A673 (cell line): ENCODE results near the gene C20orf202. TPM values are rescaled to one million over a fixed set of nuclear protein-coding genes. Genes with fewer than 3 reads are reported as not detected.

Experiments used
- BruUV-seq: library from RNA; stranded (reverse); fragments of 400-500 nt; replicated peaks from 2 replicates; lab custom pipeline; 2021; lab: Mats Ljungman, UMichigan
- CTCF ChIA-PET: fragments of 300-600 bp; sonication (Branson Sonifier 250); formaldehyde crosslinking; loops from one replicate; lab custom pipeline; 2022; ENCODE audit warnings: antibody characterized with exemption; lab: Charles Lee
- POLR2A ChIA-PET: fragments of 300-600 bp; sonication (Branson Sonifier 250); formaldehyde crosslinking; loops from one replicate; lab custom pipeline; 2022; ENCODE audit warnings: antibody characterized with exemption; ENCODE audit not compliant: low non-redundant PET; lab: Charles Lee
- DNase-seq: peaks from one replicate; pipeline ENCODE4 v3.0.0-alpha.2; 2015; ENCODE audit warnings: low spot score
- H3K27ac ChIP-seq: fragments of 200-600 bp; sonication (generic); 2 replicates; pipeline ENCODE4 v1.5.1; 2016; ENCODE audit warnings: mixed run types, low read depth, mild to moderate bottlenecking, mixed read lengths, antibody characterized with exemption, low read length; ENCODE audit not compliant: poor library complexity, severe bottlenecking
- H3K27me3 ChIP-seq: fragments of 200-600 bp; sonication (generic); replicated peaks from 2 replicates; pipeline ENCODE4 v1.6.1; 2017; ENCODE audit warnings: mixed run types, low read depth, mild to moderate bottlenecking, mixed read lengths, antibody characterized with exemption, low read length; ENCODE audit not compliant: insufficient read depth, poor library complexity
- H3K36me3 ChIP-seq: fragments of 200-600 bp; sonication (generic); 2 replicates; pipeline ENCODE4 v1.6.1; 2016; ENCODE audit warnings: mixed run types, mild to moderate bottlenecking, mixed read lengths, antibody characterized with exemption, low read length; ENCODE audit not compliant: insufficient read depth, poor library complexity, severe bottlenecking
- H3K4me1 ChIP-seq: fragments of 200-600 bp; sonication (generic); 2 replicates; pipeline ENCODE4 v1.6.1; 2017; ENCODE audit warnings: mixed run types, mild to moderate bottlenecking, mixed read lengths, antibody characterized with exemption, low read length; ENCODE audit not compliant: insufficient read depth, poor library complexity, severe bottlenecking
- H3K4me3 ChIP-seq: fragments of 200-600 bp; sonication (generic); 2 replicates; pipeline ENCODE4 v1.5.1; 2016; ENCODE audit warnings: low read depth, mixed run types, mild to moderate bottlenecking, mixed read lengths, low read length; ENCODE audit not compliant: poor library complexity, severe bottlenecking
- H3K9me3 ChIP-seq: fragments of 200-600 bp; sonication (generic); 2 replicates; pipeline ENCODE4 v1.6.1; 2016; ENCODE audit warnings: mixed run types, low read depth, mild to moderate bottlenecking, mixed read lengths, antibody characterized with exemption, low read length; ENCODE audit not compliant: poor library complexity, severe bottlenecking
- EZH2 ChIP-seq: fragments of 200-600 bp; sonication (generic); IDR thresholded peaks from 2 replicates; pipeline ENCODE4 v1.6.1; 2017; ENCODE audit warnings: borderline replicate concordance, low read depth, mild to moderate bottlenecking, mixed read lengths, antibody characterized with exemption, low read length; ENCODE audit not compliant: poor library complexity, severe bottlenecking
- intact Hi-C: fragments of 100-400 bp; cut with micrococcal nuclease; formaldehyde crosslinking; loops from one replicate; pipeline ENCODE4 v1.10.0; 2022; ENCODE audit not compliant: unreplicated experiment
- total RNA-seq: library from RNA; stranded (reverse); gene quantifications from 2 replicates; pipeline ENCODE4 v1.2.3, GENCODE V29; 2021
- TF ChIP-seq, protein P1 (sequence below): fragments of 300-800, 200-600 bp; sonication (generic); conservative IDR thresholded peaks from 2 replicates; pipeline ENCODE4 v1.5.1; 2017; ENCODE audit warnings: low read depth, mild to moderate bottlenecking, antibody characterized with exemption, low read length, moderate library complexity, mixed read lengths

Gene C20orf202
- total RNA-seq, 1 experiment from 2014 or later: not detected

DNA sequence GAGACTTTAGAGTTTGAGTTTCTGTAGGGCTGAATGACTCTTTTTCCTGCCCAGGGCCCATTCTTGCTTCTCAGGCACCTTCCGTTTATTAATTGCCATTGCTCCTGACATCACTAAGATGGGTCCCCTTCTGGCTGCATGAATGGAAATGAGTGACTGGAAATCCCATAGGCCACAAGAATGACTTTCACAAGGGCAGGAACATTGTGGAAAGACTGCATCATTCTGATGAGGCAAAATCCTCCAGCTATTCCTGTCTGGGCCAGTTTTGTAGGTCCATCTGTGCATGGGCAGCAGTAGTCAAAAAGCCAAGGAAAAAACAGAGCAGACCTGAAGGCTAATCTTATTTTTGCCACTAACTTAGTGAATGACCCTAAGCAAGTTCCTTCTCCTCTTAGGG, 37.7 kb upstream of the C20orf202 start:
- Histone ChIP-seq H3K4me1 (no peaks in the 10 kb centered on the region), H3K27ac (no peak overlapping the region), H3K27me3 (no peaks in the 10 kb centered on the region), H3K4me3 (no peak overlapping the region), H3K9me3 (no peaks in the 10 kb centered on the region), H3K36me3 (peaks cover 33% of the 10 kb centered on the region)
- DNase-seq: no peak
- intact Hi-C loops: no loop called here
- POLR2A ChIA-PET: no interaction called here
- CTCF ChIA-PET: no interaction called here
- no TSS peak for BruUV-seq
- no peak for TF ChIP-seq EZH2
- TF ChIP-seq, protein P1, sequence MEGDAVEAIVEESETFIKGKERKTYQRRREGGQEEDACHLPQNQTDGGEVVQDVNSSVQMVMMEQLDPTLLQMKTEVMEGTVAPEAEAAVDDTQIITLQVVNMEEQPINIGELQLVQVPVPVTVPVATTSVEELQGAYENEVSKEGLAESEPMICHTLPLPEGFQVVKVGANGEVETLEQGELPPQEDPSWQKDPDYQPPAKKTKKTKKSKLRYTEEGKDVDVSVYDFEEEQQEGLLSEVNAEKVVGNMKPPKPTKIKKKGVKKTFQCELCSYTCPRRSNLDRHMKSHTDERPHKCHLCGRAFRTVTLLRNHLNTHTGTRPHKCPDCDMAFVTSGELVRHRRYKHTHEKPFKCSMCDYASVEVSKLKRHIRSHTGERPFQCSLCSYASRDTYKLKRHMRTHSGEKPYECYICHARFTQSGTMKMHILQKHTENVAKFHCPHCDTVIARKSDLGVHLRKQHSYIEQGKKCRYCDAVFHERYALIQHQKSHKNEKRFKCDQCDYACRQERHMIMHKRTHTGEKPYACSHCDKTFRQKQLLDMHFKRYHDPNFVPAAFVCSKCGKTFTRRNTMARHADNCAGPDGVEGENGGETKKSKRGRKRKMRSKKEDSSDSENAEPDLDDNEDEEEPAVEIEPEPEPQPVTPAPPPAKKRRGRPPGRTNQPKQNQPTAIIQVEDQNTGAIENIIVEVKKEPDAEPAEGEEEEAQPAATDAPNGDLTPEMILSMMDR: no peak

DNA sequence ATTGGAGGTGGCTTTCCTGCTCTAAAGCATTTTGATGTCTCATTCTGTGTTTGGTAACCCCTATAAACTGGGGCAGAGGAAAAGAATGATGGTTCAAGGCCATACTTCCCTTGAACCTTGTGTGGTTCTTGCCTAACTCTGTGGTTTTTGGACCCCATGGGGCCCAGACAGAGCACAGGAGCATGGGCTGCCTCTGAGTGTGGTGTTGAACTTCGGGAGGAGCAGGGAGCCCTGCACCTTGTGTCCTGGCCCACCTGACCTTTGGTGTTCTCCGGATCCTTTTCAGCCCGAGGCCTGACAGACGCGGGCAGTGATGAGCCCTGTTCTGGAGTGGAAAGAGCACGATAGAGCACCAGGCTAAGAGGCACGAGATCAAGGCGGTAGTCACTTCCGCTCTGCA, 37.3 kb upstream of the C20orf202 start:
- intact Hi-C loops: no loop called here
- H3K27ac ChIP-seq: no peak overlapping the region
- DNase-seq: no peak
- CTCF ChIA-PET: no interaction called here
- no peaks in the 10 kb centered on the region for H3K4me1 ChIP-seq
- POLR2A ChIA-PET: no interaction called here
- no TSS peak for BruUV-seq
- H3K27me3 ChIP-seq: no peaks in the 10 kb centered on the region
- H3K9me3 ChIP-seq: no peaks in the 10 kb centered on the region
- H3K36me3 ChIP-seq: peaks cover 33% of the 10 kb centered on the region
- TF ChIP-seq EZH2: no peak
- TF ChIP-seq, protein P1: no peak
- H3K4me3 ChIP-seq: no peak overlapping the region

- TF ChIP-seq EZH2: no peak
- TF ChIP-seq, protein P1: no peak
- H3K4me3 ChIP-seq: no peak overlapping the region
- H3K27me3 ChIP-seq: no peaks in the 10 kb centered on the region
- CTCF ChIA-PET: no interaction called here
- POLR2A ChIA-PET: no interaction called here
- no TSS peak for BruUV-seq
- H3K4me1 ChIP-seq: no peaks in the 10 kb centered on the region
- intact Hi-C loops: no loop called here
- no peak overlapping the region for H3K27ac ChIP-seq
- DNase-seq: no peak
- peaks cover 33% of the 10 kb centered on the region for H3K36me3 ChIP-seq
- H3K9me3 ChIP-seq: no peaks in the 10 kb centered on the region
These were observed 36.1 kb upstream of the C20orf202 start for GRCh38 chr20:1166948-1167720.
